Suprapubic skin (tissue), 4 donors: ENCODE measurements around the gene ADCY6. TPM values are rescaled to one million over a fixed set of nuclear protein-coding genes. Genes with fewer than 3 reads are reported as not detected.
A peak's percentile ranks its signal among the peaks of the same experiment; 100 is the strongest.

ENCODE experiments used
- DNase-seq, 2 donors: peaks; one replicate each; pipeline ENCODE4 v3.0.0-alpha.2; 2019; ENCODE audit warnings: low spot score in 2 of 2
- H3K27ac ChIP-seq: fragments of 200-600 bp; sonication (generic); one replicate; pipeline ENCODE4 v1.5.1; 2019
- H3K27me3 ChIP-seq: fragments of 200-600 bp; sonication (generic); one replicate; pipeline ENCODE4 v1.5.1; 2019
- H3K36me3 ChIP-seq: fragments of 200-600 bp; sonication (generic); one replicate; pipeline ENCODE4 v1.5.1; 2019
- H3K4me1 ChIP-seq: fragments of 200-600 bp; sonication (generic); one replicate; pipeline ENCODE4 v1.5.1; 2019
- H3K4me3 ChIP-seq: fragments of 200-600 bp; sonication (generic); one replicate; pipeline ENCODE4 v1.5.1; 2019; ENCODE audit warnings: mild to moderate bottlenecking
- H3K9me3 ChIP-seq: fragments of 200-600 bp; sonication (generic); one replicate; pipeline ENCODE4 v1.5.1; 2019
- EP300 ChIP-seq: sonication (generic); formaldehyde crosslinking; IDR thresholded peaks from one replicate; pipeline ENCODE4 v1.6.1; 2017; ENCODE audit warnings: antibody characterized with exemption
- POLR2A ChIP-seq, 2 donors: fragments of 450-650 bp; IDR thresholded peaks; one replicate each; pipeline ENCODE4 v1.6.1; 2017; ENCODE audit warnings: antibody characterized with exemption in 2 of 2, mild to moderate bottlenecking in 2 of 2, moderate library complexity in 2 of 2
- POLR2AphosphoS5 ChIP-seq, 3 donors: sonication (generic); formaldehyde crosslinking; IDR thresholded peaks; one replicate each; pipeline ENCODE4 v1.6.1; 2017; ENCODE audit warnings: antibody characterized with exemption in 3 of 3
- WGBS: methylation state at CpG from one replicate; pipeline ENCODE4 v1.1.5; 2018; 5-methylcytosine and 5-hydroxymethylcytosine counted together
- total RNA-seq, 4 donors: library from RNA; depleted of rRNA; stranded (reverse); fragments of >200 nt; gene quantifications; one replicate each; pipeline ENCODE4 v1.1.0, GENCODE V29; 2016
- TF ChIP-seq, protein P1 (sequence below), 2 donors: fragments of 200-600 bp in 1 of 2; fragments of 450-650 bp in 1 of 2; sonication (generic) in 1 of 2; IDR thresholded peaks; one replicate each; pipeline ENCODE4 v1.5.1; 2016 to 2019; ENCODE audit warnings: antibody characterized with exemption in 2 of 2, mild to moderate bottlenecking in 1 of 2, moderate library complexity in 1 of 2

ADCY6 gene
- total RNA-seq, 4 donors from 2014 or later, result 11.2 to 48.4 (median 19.0) TPM

DNA sequence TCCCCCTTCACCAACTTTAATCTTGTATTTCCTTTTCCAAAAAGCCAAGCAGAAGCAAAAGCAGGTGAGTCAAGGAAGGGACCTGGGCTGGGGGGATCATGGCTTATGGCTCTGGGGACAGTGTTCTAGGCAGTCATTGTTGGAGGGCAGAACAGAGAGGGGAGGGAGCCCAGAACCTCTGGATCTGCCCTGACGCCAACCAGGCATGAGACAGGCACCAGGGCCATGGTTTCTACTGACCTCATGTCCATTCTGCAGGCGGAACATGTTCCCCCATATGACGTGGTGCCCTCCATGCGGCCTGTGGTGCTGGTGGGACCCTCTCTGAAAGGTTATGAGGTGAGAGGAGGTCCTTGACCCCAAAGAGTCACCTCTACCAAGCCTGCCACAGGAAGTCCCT, 36.0 kb upstream of the ADCY6 start:
- Histone ChIP-seq H3K36me3 (peaks cover 48% of the 10 kb centered on the region), H3K9me3 (no peaks in the 10 kb centered on the region), H3K27me3 (no peaks in the 10 kb centered on the region), H3K27ac (no peak overlapping the region), H3K4me1 (peaks cover 4% of the 10 kb centered on the region), H3K4me3 (no peak overlapping the region)
- DNase-seq, result peak in 1 of 2 donors; percentile 74
- 93% methylated on average over 4 of the region's 4 CpGs for WGBS
- TF ChIP-seq POLR2A (IDR thresholded peaks at IDR 0.05) (no peak), EP300 (no peak), POLR2AphosphoS5 (IDR thresholded peaks at IDR 0.05) (no peak)
- TF ChIP-seq, protein P1, sequence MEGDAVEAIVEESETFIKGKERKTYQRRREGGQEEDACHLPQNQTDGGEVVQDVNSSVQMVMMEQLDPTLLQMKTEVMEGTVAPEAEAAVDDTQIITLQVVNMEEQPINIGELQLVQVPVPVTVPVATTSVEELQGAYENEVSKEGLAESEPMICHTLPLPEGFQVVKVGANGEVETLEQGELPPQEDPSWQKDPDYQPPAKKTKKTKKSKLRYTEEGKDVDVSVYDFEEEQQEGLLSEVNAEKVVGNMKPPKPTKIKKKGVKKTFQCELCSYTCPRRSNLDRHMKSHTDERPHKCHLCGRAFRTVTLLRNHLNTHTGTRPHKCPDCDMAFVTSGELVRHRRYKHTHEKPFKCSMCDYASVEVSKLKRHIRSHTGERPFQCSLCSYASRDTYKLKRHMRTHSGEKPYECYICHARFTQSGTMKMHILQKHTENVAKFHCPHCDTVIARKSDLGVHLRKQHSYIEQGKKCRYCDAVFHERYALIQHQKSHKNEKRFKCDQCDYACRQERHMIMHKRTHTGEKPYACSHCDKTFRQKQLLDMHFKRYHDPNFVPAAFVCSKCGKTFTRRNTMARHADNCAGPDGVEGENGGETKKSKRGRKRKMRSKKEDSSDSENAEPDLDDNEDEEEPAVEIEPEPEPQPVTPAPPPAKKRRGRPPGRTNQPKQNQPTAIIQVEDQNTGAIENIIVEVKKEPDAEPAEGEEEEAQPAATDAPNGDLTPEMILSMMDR (IDR thresholded peaks at IDR 0.05), result no peak

DNA sequence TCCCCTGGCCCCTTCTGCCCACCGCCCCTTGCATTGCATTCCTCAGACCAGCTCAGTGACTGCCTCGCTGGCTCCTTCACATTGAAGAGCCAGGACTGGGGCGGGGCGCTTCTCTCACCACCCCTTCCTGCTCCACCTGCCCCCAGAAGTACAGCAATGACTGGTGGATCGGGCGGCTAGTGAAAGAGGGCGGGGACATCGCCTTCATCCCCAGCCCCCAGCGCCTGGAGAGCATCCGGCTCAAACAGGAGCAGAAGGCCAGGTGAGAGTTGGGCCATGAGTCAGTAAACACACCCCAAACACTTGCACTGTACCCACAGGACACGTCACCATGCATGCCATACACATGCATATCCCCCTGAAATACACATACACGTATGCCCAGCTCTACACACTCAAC, 35.2 kb upstream of the ADCY6 start:
- no peak overlapping the region for H3K27ac ChIP-seq
- H3K4me1 ChIP-seq, result peaks cover 5% of the 10 kb centered on the region
- no peaks in the 10 kb centered on the region for H3K9me3 ChIP-seq
- TF ChIP-seq POLR2A (IDR thresholded peaks at IDR 0.05), result no peak
- 80% methylated on average over 12 of the region's 12 CpGs for WGBS
- H3K4me3 ChIP-seq, result no peak overlapping the region
- no peak for DNase-seq
- peaks cover 40% of the 10 kb centered on the region for H3K36me3 ChIP-seq
- no peaks in the 10 kb centered on the region for H3K27me3 ChIP-seq

DNA sequence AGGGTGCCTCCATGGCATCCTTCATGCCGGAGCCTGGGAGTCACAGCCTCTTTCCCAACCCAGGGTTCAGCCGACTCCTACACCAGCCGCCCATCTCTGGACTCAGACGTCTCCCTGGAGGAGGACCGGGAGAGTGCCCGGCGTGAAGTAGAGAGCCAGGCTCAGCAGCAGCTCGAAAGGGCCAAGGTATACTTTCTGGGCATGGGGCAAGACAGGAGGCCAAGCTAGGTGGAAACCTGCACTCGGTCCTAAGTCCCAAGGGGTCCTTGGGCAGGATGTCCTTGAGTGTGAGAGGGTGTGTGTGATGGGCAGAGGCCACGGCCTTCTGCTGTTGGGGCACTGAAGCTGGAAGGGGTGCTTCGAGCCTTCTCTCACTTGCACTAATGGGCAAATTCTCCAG, 34.4 kb upstream of the ADCY6 start:
- WGBS, result 86% methylated on average over 3 of the region's 11 CpGs
- no peak for DNase-seq
- Histone ChIP-seq H3K27me3 (no peaks in the 10 kb centered on the region), H3K36me3 (peaks cover 33% of the 10 kb centered on the region), H3K4me1 (peaks cover 10% of the 10 kb centered on the region), H3K27ac (no peak overlapping the region), H3K9me3 (no peaks in the 10 kb centered on the region), H3K4me3 (no peak overlapping the region)
- TF ChIP-seq, protein P1 (IDR thresholded peaks at IDR 0.05), result no peak
- TF ChIP-seq EP300 (no peak), POLR2A (IDR thresholded peaks at IDR 0.05) (no peak), POLR2AphosphoS5 (IDR thresholded peaks at IDR 0.05) (no peak)

DNA sequence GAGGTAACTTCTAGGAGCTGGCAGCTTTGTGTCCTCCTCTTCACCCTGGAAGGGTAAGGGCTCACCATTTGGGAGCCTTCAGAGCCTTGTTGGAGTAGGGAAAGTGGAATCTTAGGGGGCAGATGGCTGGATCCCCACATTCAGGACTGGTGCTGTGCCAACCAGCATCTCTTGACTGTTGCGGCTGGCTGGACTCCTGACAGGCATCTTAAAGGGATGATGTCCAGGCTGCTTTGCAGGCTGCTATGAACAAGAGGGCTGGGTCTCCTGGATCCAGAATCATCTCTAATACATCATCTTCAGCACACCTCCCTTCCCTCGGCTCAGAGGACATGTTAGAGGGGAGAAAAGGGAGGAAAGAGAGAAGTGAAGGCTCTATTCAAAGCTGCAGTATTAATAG, 33.8 kb upstream of the ADCY6 start:
- no peak overlapping the region for H3K27ac ChIP-seq
- WGBS, result 70% methylated on average over 2 of the region's 2 CpGs
- no peak overlapping the region for H3K4me3 ChIP-seq

DNA sequence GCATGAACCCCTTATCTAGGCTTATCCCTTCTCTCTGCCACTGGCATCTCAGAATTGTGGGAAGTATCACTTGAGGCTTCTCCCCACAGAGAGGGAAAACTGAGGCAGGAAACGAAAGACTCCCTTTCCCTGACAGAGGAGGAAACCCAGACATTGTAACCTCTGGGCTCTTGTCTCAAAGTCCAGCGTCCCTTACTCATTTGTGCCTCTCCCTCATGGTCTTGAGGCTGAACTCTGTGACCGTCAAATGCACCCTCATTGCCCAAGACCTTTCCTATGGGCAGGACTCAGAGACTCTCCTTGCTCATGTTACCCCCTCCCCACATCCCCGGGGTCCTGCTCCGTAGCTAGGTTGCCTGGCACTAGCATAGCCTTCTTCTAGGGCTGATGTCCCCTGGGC, 33.2 kb upstream of the ADCY6 start:
- no peak overlapping the region for H3K27ac ChIP-seq
- H3K4me3 ChIP-seq, result no peak overlapping the region
- H3K9me3 ChIP-seq, result no peaks in the 10 kb centered on the region
- H3K4me1 ChIP-seq, result peaks cover 19% of the 10 kb centered on the region
- no peak for DNase-seq
- no peaks in the 10 kb centered on the region for H3K27me3 ChIP-seq
- WGBS, result 92% methylated on average over 5 of the region's 5 CpGs
- no peak for TF ChIP-seq POLR2AphosphoS5 (IDR thresholded peaks at IDR 0.05)
- TF ChIP-seq, protein P1 (IDR thresholded peaks at IDR 0.05), result no peak
- TF ChIP-seq POLR2A (IDR thresholded peaks at IDR 0.05), result no peak
- peaks cover 21% of the 10 kb centered on the region for H3K36me3 ChIP-seq

More for the DNA sequence above, 33.8 kb upstream of the ADCY6 start:
- H3K9me3 ChIP-seq, result no peaks in the 10 kb centered on the region
- peaks cover 13% of the 10 kb centered on the region for H3K4me1 ChIP-seq
- H3K27me3 ChIP-seq, result no peaks in the 10 kb centered on the region
- TF ChIP-seq POLR2AphosphoS5 (IDR thresholded peaks at IDR 0.05) (no peak), EP300 (no peak), POLR2A (IDR thresholded peaks at IDR 0.05) (no peak)
- TF ChIP-seq, protein P1 (IDR thresholded peaks at IDR 0.05), result no peak
- peaks cover 27% of the 10 kb centered on the region for H3K36me3 ChIP-seq
- no peak for DNase-seq
